Myocyte (in vitro differentiated cells): ENCODE data around the gene ALDH1A3. TPM values are rescaled to one million over a fixed set of nuclear protein-coding genes. Genes with fewer than 3 reads are reported as not detected.

Source experiments
- DNase-seq: peaks from one replicate; pipeline ENCODE4 v3.0.0-alpha.2; 2012; ENCODE audit warnings: low read depth
- total RNA-seq: library from RNA; depleted of rRNA; stranded (reverse); fragments of >200 nt; gene quantifications from 2 replicates; pipeline ENCODE4 v1.2.3, GENCODE V29; 2014

ALDH1A3 gene
- total RNA-seq, 1 donor from 2014 or later: not detected

GRCh38 chr15:100881573-100882336 lies 2.1 kb downstream of the ALDH1A3 start:
- DNase-seq: no peak

DNA sequence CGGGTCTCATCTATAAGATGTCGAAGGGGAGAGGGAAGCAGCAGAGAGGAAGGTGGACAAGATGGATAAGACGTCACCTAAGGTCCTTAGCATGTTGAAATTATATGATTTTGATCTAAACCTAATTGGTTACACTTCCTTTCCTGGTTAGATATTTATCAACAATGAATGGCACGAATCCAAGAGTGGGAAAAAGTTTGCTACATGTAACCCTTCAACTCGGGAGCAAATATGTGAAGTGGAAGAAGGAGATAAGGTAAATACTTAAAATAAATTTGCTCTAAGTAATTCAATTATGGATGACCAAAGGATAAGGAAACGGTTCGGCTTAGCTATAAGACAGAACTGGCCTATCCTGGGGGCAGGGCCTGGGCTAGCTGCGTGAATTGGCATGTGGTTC lies 5.5 kb downstream of the ALDH1A3 start:
- no peak for DNase-seq

DNA sequence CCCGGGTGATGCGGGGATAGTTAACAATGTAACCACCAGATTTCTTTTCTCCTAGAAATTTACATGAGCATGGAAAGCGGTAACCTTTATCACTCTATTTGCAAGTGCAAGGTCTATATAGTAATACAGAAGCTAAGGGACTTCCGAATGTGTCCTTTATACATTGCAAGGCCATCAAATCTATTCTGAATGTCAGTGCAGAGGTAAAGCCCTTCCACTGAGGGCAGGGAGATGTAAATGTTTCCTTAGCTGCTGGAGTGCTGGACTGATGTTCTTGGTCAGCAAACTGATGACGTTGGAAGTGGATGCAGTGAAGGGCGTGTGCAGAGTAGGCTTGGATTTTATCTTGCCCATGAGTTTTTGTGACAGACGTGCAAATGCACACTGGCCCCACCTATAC lies 6.2 kb downstream of the ALDH1A3 start:
- DNase-seq: no peak

- DNase-seq: no peak
These were observed 7.7 kb downstream of the ALDH1A3 start for GRCh38 chr15:100887211-100887913.

DNA sequence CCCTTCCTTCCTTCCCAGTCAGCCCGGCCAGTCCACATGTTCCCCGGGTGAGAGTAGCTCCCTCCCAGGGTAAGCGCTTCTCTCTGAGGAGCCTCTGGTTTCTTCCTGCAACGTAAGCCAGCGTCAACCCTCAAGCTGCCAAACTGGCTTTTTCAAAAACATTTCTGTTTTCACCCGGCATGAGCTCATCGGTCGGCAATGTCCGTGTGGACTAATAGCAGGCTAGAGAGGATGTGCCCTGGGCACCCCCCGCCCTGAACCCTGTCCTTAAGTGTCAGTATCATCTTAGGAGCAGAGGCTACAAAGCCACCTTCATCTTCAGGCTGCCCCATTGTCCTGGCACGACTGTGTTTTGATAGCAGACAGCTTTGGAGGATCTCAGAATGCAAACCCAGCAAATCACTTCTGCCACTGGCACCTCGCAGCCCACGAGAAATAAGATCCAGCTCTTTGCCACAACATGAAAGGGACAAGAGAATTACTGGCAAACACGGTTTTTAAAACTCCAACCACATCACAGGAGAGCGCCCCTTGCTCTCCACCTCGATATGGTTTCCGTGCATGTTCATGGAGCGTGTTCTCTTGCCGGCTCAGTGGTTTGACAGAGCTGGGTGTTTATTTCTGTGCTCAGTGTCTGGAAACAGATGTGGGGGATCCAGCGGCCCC lies 9.9 kb downstream of the ALDH1A3 start:
- peak; percentile 39 for DNase-seq

DNA sequence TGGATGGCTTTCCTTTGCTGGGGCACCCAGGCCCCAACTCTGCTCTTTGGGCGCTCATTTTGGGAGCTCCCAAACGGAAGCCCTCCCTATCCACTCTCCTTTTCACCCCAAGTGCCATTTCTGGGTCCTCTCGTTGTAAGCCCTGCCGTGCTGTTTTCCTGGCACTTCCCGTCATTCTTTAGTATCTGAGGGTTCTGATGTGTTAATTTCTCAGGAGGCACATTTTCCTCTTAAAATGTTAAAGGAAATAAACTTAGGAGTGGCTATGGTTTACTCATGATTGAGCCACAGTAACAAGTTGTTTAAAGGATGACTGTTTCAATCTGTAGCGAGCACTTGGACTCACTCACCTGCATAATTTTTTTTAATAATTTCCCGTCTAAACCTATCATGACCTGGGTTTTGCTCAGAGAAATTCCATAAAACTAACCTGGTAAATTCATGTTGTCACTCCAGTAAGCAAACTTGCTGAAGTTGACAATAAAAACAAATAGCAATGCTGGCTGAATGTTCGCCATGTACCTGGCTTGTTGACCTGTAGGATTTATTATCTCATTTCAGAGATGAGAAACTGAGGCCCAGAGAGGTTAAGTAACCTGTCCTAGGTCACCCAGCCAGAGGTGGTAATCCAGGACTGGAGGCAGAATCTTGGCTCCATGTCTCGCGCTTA lies 10.6 kb downstream of the ALDH1A3 start:
- no peak for DNase-seq

- DNase-seq: no peak
These were observed 11.2 kb downstream of the ALDH1A3 start for GRCh38 chr15:100890850-100891249.

- no peak for DNase-seq
These were observed 11.8 kb downstream of the ALDH1A3 start for GRCh38 chr15:100891307-100892012.

DNA sequence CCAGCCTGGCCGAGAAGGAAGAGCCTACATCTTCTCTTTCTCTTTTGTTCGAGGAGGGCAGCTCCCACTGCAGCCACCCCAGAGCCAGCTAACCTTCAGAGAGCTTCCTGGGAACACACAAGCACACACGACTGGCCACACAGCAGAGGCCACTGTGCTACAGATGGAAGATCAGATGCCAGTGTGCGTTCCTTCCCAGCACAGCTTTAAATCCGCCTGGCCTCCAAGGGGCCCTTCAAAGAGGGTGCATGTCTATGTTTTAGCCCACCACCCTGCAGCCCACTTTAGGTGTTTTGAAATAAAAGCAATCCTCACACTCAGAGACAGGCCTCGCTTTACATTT lies 12.4 kb downstream of the ALDH1A3 start:
- DNase-seq: no peak

DNA sequence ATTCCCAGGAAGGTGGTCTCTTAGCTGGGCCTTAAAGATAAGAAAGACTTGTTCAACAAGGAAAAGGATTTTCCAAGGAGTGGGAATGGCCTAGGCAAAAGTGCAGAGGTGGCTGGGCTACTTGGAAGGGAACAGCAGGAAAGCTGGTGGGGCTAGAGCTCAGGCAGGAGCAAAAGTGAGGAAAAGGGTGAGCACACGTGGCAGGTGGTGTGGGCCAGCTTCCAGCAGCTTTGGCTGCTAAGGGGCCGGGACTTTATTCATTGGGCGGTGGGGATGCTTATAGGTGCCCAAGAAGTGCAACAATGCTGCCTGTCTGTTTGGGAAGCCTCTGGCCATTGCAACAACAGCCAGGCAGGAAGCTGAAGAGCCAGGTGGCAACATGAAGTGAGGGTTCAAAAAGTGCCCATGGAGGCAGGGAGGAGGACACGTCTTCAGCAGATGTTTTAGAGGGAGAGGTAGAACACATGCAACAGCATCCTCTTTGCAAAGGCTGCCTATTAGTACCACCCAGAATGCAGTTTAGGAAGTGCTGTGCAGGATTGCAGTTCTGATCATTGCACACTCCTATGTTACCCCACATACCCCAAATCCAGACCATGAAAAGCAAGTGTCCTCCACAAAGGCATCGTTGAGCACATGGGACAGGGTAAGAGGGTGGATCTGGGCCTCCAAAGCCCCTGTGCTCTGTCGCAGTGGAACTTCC lies 13.8 kb downstream of the ALDH1A3 start:
- DNase-seq: no peak

- DNase-seq: no peak
These were observed 14.3 kb downstream of the ALDH1A3 start for GRCh38 chr15:100893964-100894295.

DNA sequence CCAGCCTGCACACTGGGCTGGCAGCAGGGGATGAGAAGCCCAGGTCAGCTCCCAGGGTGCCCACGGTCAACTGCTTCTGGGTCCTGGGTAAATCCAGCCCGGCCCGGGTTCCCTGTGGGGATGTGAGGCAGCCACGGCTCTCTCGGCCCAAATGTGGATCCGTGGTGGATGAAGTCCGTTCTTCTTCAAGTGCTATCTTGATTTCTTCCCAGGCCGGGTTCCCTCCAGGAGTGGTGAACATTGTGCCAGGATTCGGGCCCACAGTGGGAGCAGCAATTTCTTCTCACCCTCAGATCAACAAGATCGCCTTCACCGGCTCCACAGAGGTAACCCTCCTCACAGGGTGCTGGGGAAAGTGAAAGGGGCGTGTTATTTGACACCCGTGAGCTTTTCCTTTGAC lies 16.1 kb downstream of the ALDH1A3 start:
- DNase-seq: no peak

DNA sequence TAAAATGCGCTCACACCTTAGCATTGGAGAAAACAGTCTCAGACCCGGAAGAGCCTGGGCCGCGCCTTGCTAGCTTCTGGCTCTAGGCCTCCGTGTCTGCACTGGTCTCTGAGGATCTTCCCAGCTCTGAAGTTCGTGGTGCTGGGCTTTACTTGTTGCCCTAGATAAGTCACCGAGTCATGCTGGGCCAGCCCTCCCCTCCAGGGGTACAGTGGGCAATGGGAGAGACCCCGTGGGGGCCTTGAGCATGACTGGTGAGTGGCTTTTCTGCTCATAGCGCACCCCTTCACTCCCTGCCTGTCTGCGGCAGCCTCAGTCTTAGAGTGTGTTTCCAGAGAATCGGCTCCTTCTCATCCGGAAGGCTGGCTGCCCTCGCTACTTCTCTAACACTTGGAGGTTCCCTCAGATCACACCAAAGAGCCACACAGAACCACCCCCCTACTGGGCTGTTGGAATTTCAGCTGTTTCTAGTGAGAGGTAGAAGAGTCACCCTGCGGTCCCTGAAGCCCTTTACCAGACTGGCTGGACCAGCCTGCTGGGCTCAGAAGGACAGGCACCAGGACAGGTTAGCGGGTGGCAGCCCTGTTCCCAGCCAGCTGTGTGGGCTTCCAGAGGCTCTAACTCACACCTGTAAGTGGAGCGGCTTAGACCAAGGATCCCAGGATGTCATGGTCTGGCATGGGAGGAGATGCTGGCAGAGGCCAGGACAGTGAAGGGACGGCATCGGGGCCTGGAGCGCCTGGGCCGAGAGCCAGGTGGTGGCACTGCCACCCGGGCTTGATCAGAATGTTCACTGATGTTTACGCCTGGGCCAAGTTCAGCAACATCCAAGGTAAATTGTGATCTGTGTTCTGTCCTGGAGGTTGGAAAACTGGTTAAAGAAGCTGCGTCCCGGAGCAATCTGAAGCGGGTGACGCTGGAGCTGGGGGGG lies 17.9 kb downstream of the ALDH1A3 start:
- DNase-seq: no peak

- DNase-seq: no peak
These were observed 18.5 kb downstream of the ALDH1A3 start for GRCh38 chr15:100898152-100898490.

GRCh38 chr15:100898661-100899462 lies 19.2 kb downstream of the ALDH1A3 start:
- peak; percentile 35 for DNase-seq

- no peak for DNase-seq
These were observed 20.0 kb downstream of the ALDH1A3 start for GRCh38 chr15:100899601-100900000.

DNA sequence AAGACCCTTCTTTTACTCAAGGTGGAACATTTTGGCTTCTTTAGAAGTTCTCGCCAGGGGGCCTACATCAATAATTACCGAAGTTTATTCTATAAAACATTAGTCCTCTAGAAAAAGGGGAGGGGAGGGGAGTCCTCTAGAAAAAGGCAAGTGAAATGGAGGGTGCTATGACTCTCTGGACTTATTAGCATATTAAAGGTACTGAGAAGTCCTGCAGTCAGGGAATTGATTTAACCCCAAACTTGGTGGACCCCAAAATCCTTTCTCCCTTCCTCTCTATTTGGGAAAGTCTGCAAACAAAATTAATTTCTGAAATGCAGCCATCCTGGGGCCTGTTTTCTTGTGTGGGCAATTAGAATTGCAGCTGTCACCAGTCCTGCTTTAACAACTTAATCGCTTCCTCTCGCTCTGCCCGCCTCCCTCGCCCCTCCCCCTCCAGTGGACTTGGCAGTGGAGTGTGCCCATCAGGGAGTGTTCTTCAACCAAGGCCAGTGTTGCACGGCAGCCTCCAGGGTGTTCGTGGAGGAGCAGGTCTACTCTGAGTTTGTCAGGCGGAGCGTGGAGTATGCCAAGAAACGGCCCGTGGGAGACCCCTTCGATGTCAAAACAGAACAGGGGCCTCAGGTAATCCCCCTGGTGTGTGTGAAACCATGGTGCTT lies 20.6 kb downstream of the ALDH1A3 start:
- DNase-seq: no peak

GRCh38 chr15:100900795-100901169 lies 21.2 kb downstream of the ALDH1A3 start:
- DNase-seq: no peak
